CD8-positive, alpha-beta memory T cell (primary cell): ENCODE results near the gene ACTL7A. TPM values are rescaled to one million over a fixed set of nuclear protein-coding genes. Genes with fewer than 3 reads are reported as not detected.

ENCODE experiments used
- CTCF ChIA-PET: fragments of 350-600 bp; sonication (Branson Sonifier 250); formaldehyde crosslinking; loops from one replicate; lab custom pipeline; 2021; ENCODE audit warnings: antibody characterized with exemption; lab: Charles Lee
- POLR2A ChIA-PET: fragments of 350-600 bp; sonication (Branson Sonifier 250); formaldehyde crosslinking; loops from one replicate; lab custom pipeline; 2021; ENCODE audit warnings: antibody characterized with exemption; lab: Charles Lee
- DNase-seq, 5 donors: peaks; one replicate each; pipeline versions ENCODE4 v3.0.0 to v3.0.0-alpha.2; 2020 to 2022; ENCODE audit warnings: mixed read lengths in 1 of 5
- H3K27ac ChIP-seq: one replicate; pipeline ENCODE4 v1.7.0; 2013; ENCODE audit warnings: low read depth, mild to moderate bottlenecking, low read length, moderate library complexity
- H3K27me3 ChIP-seq: 2 replicates; pipeline ENCODE4 v1.7.0; 2013; ENCODE audit warnings: low read length, mild to moderate bottlenecking; ENCODE audit not compliant: insufficient read depth, poor library complexity, severe bottlenecking
- H3K36me3 ChIP-seq: 2 replicates; pipeline ENCODE4 v1.7.0; 2013; ENCODE audit warnings: mild to moderate bottlenecking, low read length, moderate library complexity; ENCODE audit not compliant: insufficient read depth
- H3K4me1 ChIP-seq: 2 replicates; pipeline ENCODE4 v1.7.0; 2013; ENCODE audit warnings: mild to moderate bottlenecking, low read length, moderate library complexity; ENCODE audit not compliant: insufficient read depth
- H3K4me3 ChIP-seq: 2 replicates; pipeline ENCODE4 v1.7.0; 2013; ENCODE audit warnings: mild to moderate bottlenecking, low read length
- H3K9me3 ChIP-seq: 2 replicates; pipeline ENCODE4 v1.7.0; 2013; ENCODE audit warnings: mild to moderate bottlenecking, low read length
- H3K27ac Mint-ChIP-seq, 8 donors: one replicate each; pipeline ENCODE4 v1.8.0; 2020 to 2021; ENCODE audit warnings: mixed read lengths in 8 of 8, mild to moderate bottlenecking in 6 of 8, inconsistent platforms in 3 of 8, moderate library complexity in 3 of 8
- H3K27me3 Mint-ChIP-seq, 2 donors: one replicate each; pipeline ENCODE4 v1.8.0; 2020 to 2021; ENCODE audit warnings: mixed read lengths in 2 of 2, mild to moderate bottlenecking in 1 of 2, moderate library complexity in 1 of 2
- H3K36me3 Mint-ChIP-seq, 3 donors: one replicate each; pipeline ENCODE4 v1.8.0; 2020 to 2021; ENCODE audit warnings: mixed read lengths in 3 of 3, inconsistent platforms in 1 of 3, mild to moderate bottlenecking in 1 of 3
- H3K4me1 Mint-ChIP-seq, 3 donors: one replicate each; pipeline ENCODE4 v1.8.0; 2020 to 2021; ENCODE audit warnings: mixed read lengths in 3 of 3, inconsistent platforms in 1 of 3, mild to moderate bottlenecking in 1 of 3
- H3K4me3 Mint-ChIP-seq, 7 donors: one replicate each; pipeline ENCODE4 v1.8.0; 2020 to 2021; ENCODE audit warnings: mixed read lengths in 7 of 7, mild to moderate bottlenecking in 6 of 7, moderate library complexity in 4 of 7, inconsistent platforms in 2 of 7
- H3K9me3 Mint-ChIP-seq, 5 donors: one replicate each; pipeline ENCODE4 v1.8.0; 2020 to 2022; ENCODE audit warnings: mixed read lengths in 5 of 5, mild to moderate bottlenecking in 3 of 5, moderate library complexity in 2 of 5, inconsistent platforms in 1 of 5
- polyA plus RNA-seq: library from polyadenylated mRNA; unstranded; fragments of 300-500 nt; fragmentation: Illumina TruSeq; gene quantifications from one replicate; pipeline ENCODE4 v1.2.3, GENCODE V29; 2021
- total RNA-seq, 2 experiments: library from RNA; stranded (reverse); gene quantifications; one replicate each; pipeline ENCODE4 v1.2.3, GENCODE V29; 2021

ACTL7A gene
- not detected for total RNA-seq
- polyA plus RNA-seq, result not detected

DNA sequence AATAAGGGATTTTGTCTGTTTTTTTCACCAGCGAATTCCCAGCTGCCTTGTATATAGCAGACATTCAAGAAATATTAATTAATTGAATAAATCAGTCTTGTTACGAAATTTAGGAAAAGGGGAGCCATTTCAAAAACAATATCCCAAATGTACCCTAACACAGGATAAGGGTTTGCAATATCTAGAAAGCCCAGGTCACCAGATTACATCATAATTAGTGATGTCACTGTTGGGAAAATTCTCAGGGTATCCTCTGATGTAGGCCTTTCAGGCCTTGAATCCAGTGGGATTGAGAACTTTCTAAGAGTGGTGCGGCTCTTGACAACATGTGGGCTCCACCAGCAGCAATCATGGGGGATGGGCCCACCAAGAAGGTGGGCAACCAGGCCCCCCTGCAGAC lies at the start of gene ACTL7A:
Gene ACTL7A, plus strand, starts transcription at position 270 of the 400 bp plus-strand sequence. Its CDS starts 57 bp downstream, at position 327.
- ChIA-PET POLR2A (no interaction called here), CTCF (no interaction called here)
- Mint-ChIP-seq H3K36me3 (peaks cover under 1 to 4% (median 2%) of the 10 kb centered on the region in 3 donors), H3K27me3 (peaks cover 4 to 7% of the 10 kb centered on the region in 2 donors), H3K27ac (peak within 1 kb of the TSS in 1 of 8 donors; percentile 68), H3K4me3 (no peak within 1 kb of the TSS), H3K4me1 (no peaks in the 10 kb centered on the region), H3K9me3 (no peaks in the 10 kb centered on the region)
- no peaks in the 10 kb centered on the region for H3K4me1 ChIP-seq
- no peaks in the 10 kb centered on the region for H3K27me3 ChIP-seq
- H3K27ac ChIP-seq, result no peak within 1 kb of the TSS
- H3K9me3 ChIP-seq, result no peaks in the 10 kb centered on the region
- H3K4me3 ChIP-seq, result no peak within 1 kb of the TSS
- no peaks in the 10 kb centered on the region for H3K36me3 ChIP-seq
- no peak for DNase-seq

DNA sequence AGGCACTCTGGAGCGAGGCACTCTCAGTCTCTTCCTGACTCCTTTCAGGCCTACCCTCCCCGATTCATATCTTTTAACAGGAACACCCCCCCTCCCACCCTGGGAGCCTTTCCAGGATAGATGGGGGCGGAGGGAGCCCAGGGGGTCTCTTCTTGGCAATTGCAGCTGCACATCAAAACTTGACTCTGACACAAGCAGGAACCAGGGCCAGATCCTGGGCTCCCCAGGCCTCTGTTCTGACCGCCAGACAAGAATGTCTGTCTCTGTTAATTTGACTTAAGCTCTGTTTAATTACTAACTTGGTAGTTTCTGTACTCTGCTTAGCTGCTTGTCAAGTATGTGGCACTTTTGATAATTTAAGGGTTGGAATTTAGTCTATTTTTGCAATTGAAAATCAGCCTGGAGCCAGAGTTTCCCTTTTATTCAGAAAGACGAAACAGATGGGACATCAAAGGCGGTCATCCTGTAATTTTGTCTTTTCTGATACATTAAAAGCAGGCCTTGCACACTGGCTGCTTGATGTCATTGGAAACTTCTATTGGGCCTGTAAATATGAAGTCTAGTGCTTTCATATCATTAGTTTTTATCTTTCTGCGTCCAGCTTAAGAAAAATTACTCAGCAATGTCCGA lies 49.6 kb upstream of the ACTL7A start:
- no peaks in the 10 kb centered on the region for H3K9me3 ChIP-seq
- ChIA-PET CTCF (no interaction called here), POLR2A (no interaction called here)
- no peak overlapping the region for H3K27ac Mint-ChIP-seq
- no peaks in the 10 kb centered on the region for H3K36me3 Mint-ChIP-seq
- no peaks in the 10 kb centered on the region for H3K4me1 Mint-ChIP-seq
- H3K4me1 ChIP-seq, result no peaks in the 10 kb centered on the region
- peaks cover 0 to 6% (median 0%) of the 10 kb centered on the region in 5 donors for H3K9me3 Mint-ChIP-seq
- H3K4me3 Mint-ChIP-seq, result no peak overlapping the region
- DNase-seq, result no peak
- H3K27me3 ChIP-seq, result no peaks in the 10 kb centered on the region
- H3K36me3 ChIP-seq, result no peaks in the 10 kb centered on the region
- no peak overlapping the region for H3K4me3 ChIP-seq
- peaks cover 10 to 51% of the 10 kb centered on the region in 2 donors for H3K27me3 Mint-ChIP-seq
- H3K27ac ChIP-seq, result no peak overlapping the region

- no peaks in the 10 kb centered on the region for H3K27me3 ChIP-seq
- no peak for DNase-seq
- H3K27ac ChIP-seq, result no peak overlapping the region
- H3K27ac Mint-ChIP-seq, result no peak overlapping the region
- ChIA-PET POLR2A (no interaction called here), CTCF (no interaction called here)
- no peak overlapping the region for H3K4me3 ChIP-seq
- H3K4me1 ChIP-seq, result no peaks in the 10 kb centered on the region
- no peaks in the 10 kb centered on the region for H3K36me3 ChIP-seq
- H3K36me3 Mint-ChIP-seq, result no peaks in the 10 kb centered on the region
- H3K9me3 Mint-ChIP-seq, result peaks cover 0 to 6% (median 0%) of the 10 kb centered on the region in 5 donors
- no peaks in the 10 kb centered on the region for H3K4me1 Mint-ChIP-seq
- peaks cover 8 to 54% of the 10 kb centered on the region in 2 donors for H3K27me3 Mint-ChIP-seq
- no peaks in the 10 kb centered on the region for H3K9me3 ChIP-seq
- no peak overlapping the region for H3K4me3 Mint-ChIP-seq
These were observed 48.0 kb upstream of the ACTL7A start for GRCh38 chr9:108813951-108814601.

DNA sequence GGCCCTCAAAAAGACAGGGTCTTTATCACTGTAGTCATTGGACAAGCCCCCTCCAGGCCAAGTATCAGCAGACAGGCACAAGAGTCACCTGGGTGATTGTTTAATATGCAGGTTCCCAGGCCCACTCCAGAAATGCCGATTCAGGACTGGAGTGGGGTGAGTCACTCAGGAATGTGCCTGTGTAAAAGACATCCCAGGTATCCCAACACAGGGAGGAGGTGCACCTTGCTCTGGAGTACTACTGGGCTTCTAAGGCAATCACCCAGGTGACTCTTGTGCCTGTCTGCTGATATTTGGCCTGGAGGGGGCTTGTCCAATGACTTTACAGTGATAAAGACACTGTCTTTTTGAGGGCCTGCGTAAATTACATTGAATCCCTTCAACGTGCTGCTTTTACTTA lies 46.9 kb upstream of the ACTL7A start:
- Mint-ChIP-seq H3K4me1 (no peaks in the 10 kb centered on the region), H3K4me3 (no peak overlapping the region), H3K9me3 (peaks cover 0 to 6% (median 0%) of the 10 kb centered on the region in 5 donors), H3K27me3 (peaks cover 8 to 54% of the 10 kb centered on the region in 2 donors), H3K36me3 (no peaks in the 10 kb centered on the region), H3K27ac (no peak overlapping the region)
- Histone ChIP-seq H3K27ac (no peak overlapping the region), H3K36me3 (no peaks in the 10 kb centered on the region), H3K4me1 (no peaks in the 10 kb centered on the region), H3K4me3 (no peak overlapping the region), H3K27me3 (no peaks in the 10 kb centered on the region), H3K9me3 (no peaks in the 10 kb centered on the region)
- ChIA-PET CTCF (no interaction called here), POLR2A (no interaction called here)
- DNase-seq, result no peak

GRCh38 chr9:108816037-108816436 lies 46.0 kb upstream of the ACTL7A start:
- no peaks in the 10 kb centered on the region for H3K4me1 ChIP-seq
- H3K36me3 ChIP-seq, result no peaks in the 10 kb centered on the region
- Mint-ChIP-seq H3K4me3 (no peak overlapping the region), H3K27ac (no peak overlapping the region), H3K4me1 (no peaks in the 10 kb centered on the region), H3K36me3 (no peaks in the 10 kb centered on the region), H3K9me3 (peaks cover 0 to 6% (median 0%) of the 10 kb centered on the region in 5 donors), H3K27me3 (peaks cover 8 to 51% of the 10 kb centered on the region in 2 donors)
- H3K4me3 ChIP-seq, result no peak overlapping the region
- H3K27ac ChIP-seq, result no peak overlapping the region
- no peaks in the 10 kb centered on the region for H3K9me3 ChIP-seq
- CTCF ChIA-PET, result no interaction called here
- H3K27me3 ChIP-seq, result no peaks in the 10 kb centered on the region
- POLR2A ChIA-PET, result no interaction called here
- no peak for DNase-seq

DNA sequence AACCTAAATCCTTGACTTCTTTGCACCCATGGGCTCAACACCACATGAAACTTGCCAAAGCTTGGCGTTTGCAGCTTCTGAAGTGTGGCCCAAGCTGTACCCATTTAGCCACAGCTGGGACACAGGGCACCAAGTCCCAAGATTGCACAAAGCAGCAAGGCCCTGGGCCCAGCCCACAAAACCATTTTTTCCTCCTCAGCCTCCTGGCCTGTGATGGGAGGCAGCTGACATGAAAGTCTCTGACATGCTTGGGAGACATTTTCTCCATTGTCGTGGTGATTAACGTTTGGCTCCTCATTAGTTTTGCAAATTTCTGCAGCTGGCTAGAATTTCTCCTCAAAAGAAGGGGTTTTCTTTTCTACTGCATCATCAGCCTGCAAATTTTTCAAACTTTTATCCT lies 38.2 kb upstream of the ACTL7A start:
- peaks cover 2 to 11% of the 10 kb centered on the region in 2 donors for H3K27me3 Mint-ChIP-seq
- no peaks in the 10 kb centered on the region for H3K4me1 Mint-ChIP-seq
- peaks cover 0 to 1% (median 0%) of the 10 kb centered on the region in 3 donors for H3K36me3 Mint-ChIP-seq
- H3K4me3 Mint-ChIP-seq, result no peak overlapping the region
- Histone ChIP-seq H3K9me3 (no peaks in the 10 kb centered on the region), H3K4me3 (no peak overlapping the region), H3K27me3 (no peaks in the 10 kb centered on the region), H3K27ac (no peak overlapping the region), H3K4me1 (no peaks in the 10 kb centered on the region), H3K36me3 (no peaks in the 10 kb centered on the region)
- ChIA-PET POLR2A (no interaction called here), CTCF (no interaction called here)
- H3K9me3 Mint-ChIP-seq, result peaks cover 0 to 16% (median 9%) of the 10 kb centered on the region in 5 donors
- no peak for DNase-seq
- H3K27ac Mint-ChIP-seq, result no peak overlapping the region

GRCh38 chr9:108830272-108830671 lies 31.8 kb upstream of the ACTL7A start:
- no peak for DNase-seq
- no peaks in the 10 kb centered on the region for H3K36me3 Mint-ChIP-seq
- H3K27me3 Mint-ChIP-seq, result peaks cover 0 to 23% of the 10 kb centered on the region in 2 donors
- no peak overlapping the region for H3K27ac Mint-ChIP-seq
- H3K4me3 Mint-ChIP-seq, result no peak overlapping the region
- Histone ChIP-seq H3K27me3 (no peaks in the 10 kb centered on the region), H3K4me3 (no peak overlapping the region), H3K27ac (no peak overlapping the region), H3K36me3 (no peaks in the 10 kb centered on the region), H3K9me3 (no peaks in the 10 kb centered on the region), H3K4me1 (no peaks in the 10 kb centered on the region)
- H3K9me3 Mint-ChIP-seq, result no peaks in the 10 kb centered on the region
- no peaks in the 10 kb centered on the region for H3K4me1 Mint-ChIP-seq
- CTCF ChIA-PET, result no interaction called here
- POLR2A ChIA-PET, result no interaction called here

- Mint-ChIP-seq H3K4me1 (no peaks in the 10 kb centered on the region), H3K27ac (no peak overlapping the region), H3K4me3 (no peak overlapping the region), H3K9me3 (no peaks in the 10 kb centered on the region), H3K36me3 (no peaks in the 10 kb centered on the region), H3K27me3 (peaks cover 0 to 18% of the 10 kb centered on the region in 2 donors)
- no peaks in the 10 kb centered on the region for H3K4me1 ChIP-seq
- no peak for DNase-seq
- no peaks in the 10 kb centered on the region for H3K27me3 ChIP-seq
- ChIA-PET CTCF (no interaction called here), POLR2A (no interaction called here)
- H3K9me3 ChIP-seq, result no peaks in the 10 kb centered on the region
- H3K4me3 ChIP-seq, result no peak overlapping the region
- no peaks in the 10 kb centered on the region for H3K36me3 ChIP-seq
- no peak overlapping the region for H3K27ac ChIP-seq
These were observed 30.4 kb upstream of the ACTL7A start for GRCh38 chr9:108831496-108832178.
